GM19035 (cell line): ENCODE measurements around the gene ZNF423.

Source experiments
- ATAC-seq: cut with Tn5 transposase; IDR thresholded peaks from one replicate; pipeline ENCODE4 v1.9.1; 2021; ENCODE audit not compliant: unreplicated experiment

The ZNF423 gene

DNA sequence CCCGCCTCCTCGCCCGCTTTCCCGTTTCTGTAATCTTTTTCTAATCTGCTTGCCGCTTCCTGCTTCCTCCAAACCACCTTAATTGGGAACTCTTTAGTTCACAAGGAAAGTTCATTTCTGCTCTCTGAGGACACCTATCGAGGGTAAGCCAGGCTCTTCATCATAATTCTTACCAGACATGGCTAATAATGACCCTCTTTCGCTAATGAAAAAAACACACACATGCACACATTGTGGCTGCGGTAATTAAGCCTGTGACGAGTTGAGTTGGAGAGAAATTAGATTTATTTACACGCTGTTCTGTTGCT, 100.6 kb downstream of the ZNF423 start:
- no peak for ATAC-seq

DNA sequence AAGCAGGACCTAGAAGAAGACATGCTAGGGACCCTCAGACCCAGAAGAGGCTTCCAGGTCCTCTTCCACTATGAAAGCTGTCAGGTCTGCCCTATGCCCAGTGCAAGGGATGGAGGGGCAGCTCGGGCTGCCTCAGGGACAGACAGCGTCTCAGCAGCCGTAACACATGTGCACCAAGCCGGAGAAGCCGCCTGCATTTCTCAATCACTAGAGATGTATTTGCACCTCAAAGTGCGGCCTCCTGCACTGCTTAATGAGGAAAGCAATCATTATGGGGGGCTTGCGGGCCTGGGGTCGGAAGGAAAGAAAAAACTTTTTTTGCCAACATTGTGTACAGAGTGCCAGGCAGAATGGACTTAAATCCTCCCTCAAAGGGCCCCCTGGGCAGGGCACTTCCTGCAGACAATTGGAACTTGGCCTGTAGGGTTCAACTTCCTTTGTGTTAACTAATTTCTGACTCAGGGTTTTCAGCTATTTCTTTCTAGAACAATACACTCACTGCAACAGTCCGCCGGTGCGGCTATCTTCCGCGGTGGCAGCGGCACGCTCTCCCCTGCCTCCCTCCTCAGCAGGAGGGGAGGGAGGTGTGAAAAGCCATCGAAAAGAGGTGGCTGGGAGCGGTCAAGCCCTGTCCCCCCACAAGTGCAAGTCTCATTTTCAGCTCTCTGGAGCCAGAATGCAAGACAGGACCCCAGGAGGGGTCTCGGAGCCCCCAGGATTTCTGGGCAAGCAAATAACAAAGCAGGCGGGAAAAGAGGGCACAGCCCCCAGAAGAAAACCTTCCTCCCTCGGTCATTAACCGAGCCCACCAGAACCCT, 101.2 kb downstream of the ZNF423 start:
- no peak for ATAC-seq

DNA sequence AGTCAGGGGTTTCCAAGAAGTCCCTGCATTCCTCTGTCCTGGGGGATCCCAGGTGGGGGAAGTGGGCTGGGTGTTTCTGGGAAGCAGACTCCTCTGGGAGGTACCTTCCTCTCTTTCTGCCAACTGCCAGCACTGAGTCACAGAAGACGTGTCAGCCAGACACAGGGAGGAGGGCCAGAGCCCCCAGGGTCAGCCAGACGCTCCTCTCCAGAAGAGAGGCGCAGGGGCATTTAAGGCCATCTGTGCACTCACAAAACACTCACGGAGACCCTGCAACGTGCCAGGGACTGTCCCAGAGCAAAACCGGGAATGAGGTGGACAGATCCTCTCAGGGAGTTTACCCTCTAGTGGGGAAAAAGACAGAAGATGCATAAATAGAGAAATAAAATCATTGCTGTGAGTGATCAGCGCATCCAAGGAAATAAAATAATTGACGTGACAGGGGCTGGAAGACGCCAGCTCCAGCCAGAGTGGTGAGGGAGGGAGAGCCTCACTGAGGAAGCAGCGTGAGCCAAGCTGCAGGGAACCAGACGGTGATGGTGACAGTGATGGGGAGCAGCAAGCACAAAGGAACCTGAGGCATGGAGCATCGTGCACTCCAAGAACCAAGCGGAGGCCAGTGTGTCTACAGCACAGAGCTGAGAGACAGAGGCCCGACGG, 105.4 kb downstream of the ZNF423 start:
- no peak for ATAC-seq

DNA sequence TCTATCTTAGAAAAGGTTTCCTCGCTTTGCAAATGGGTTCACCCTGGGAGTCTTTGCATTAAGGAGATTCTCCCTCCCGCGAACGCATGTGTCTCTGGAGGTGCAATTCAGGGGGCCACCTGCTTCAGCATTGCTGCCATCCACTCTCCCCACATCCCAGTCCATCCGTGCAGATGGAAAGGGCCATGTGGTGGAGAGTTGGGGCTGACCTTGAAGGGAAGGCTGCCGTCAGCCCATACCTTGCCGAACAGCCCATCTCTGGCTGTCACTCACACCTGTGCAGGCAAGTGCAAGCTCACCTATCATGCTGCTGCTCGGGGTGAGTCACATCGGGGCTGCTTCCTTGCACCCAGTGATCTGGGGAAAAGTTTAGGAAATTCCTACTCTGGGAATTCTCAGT, 106.1 kb downstream of the ZNF423 start:
- ATAC-seq: no peak

DNA sequence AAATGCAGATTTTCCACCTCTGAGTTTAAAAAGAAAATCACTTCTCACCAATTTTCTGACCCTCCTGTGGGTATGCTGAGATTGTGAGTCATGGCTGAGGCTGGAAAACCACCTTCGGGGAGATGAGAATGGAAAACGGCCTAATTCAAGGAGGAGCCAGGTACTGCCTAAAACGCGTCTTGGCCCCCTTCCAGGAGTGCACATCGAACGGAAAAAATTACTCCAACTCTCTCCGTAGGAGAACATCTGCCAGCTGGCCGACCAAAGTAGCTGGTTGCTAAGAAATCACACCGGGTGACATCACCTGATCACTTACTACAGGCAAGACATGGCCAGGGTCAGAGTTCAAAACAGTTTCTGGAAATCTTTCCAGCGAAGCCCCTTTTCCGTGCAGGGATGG, 107.6 kb downstream of the ZNF423 start:
- no peak for ATAC-seq

DNA sequence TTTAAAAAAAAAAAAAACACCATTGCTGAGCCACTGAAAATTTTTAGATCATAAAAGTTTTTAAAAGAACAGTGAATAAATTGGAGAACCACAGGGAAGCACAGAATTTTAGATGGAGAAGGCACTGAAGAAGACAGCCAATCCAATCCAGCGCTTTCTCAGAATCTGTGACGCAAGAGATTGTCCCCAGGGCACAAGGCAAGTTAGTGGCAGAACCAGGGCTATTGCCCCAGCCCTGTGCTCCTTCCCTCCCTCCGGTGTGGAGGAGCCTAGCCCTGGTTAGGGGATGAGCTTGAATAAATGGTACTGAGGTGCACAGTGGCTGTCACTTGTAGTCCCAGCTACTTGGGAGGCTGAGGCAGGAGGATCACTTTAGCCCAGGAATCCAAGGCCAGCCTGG, 108.3 kb downstream of the ZNF423 start:
- ATAC-seq: no peak

DNA sequence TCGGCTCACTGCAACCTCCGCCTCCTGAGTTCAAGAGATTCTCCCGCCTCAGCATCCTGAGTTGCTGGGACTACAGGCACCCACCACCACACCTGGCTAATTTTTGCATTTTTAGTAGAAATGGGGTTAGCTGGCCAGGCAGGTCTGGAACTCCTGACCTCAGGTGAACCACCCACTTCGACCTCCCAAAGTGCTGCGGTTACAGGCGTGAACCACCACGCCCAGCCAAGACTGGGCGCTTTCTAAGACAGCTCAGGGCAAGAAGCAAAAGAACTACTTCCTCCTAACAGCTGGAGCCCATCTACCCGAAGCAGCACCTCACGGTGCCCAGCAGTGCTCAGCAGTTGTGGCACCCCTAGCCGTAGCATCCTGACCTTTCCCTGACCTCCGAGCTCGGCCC, 109.4 kb downstream of the ZNF423 start:
- ATAC-seq: no peak

DNA sequence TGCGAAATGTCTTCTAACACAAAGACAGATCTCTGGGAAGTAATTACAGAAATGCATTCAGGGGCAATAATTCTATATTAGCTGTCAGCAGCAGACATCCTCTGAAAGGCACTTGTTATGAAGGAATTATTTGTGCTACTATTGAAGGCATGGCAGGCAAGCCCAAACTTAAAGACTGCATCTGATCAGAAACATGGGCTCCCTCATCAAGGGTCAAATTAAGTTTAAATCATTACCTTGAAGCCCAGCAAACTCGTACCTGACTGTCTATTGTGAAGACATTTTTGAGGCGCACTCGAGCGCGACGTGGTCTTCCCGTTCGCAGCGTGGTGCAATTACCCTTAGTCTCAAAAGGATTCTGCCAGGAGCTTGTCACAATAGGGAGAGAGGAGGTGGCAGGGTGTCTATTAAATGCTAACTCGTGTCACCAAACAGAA, 110.6 kb downstream of the ZNF423 start:
- no peak for ATAC-seq

DNA sequence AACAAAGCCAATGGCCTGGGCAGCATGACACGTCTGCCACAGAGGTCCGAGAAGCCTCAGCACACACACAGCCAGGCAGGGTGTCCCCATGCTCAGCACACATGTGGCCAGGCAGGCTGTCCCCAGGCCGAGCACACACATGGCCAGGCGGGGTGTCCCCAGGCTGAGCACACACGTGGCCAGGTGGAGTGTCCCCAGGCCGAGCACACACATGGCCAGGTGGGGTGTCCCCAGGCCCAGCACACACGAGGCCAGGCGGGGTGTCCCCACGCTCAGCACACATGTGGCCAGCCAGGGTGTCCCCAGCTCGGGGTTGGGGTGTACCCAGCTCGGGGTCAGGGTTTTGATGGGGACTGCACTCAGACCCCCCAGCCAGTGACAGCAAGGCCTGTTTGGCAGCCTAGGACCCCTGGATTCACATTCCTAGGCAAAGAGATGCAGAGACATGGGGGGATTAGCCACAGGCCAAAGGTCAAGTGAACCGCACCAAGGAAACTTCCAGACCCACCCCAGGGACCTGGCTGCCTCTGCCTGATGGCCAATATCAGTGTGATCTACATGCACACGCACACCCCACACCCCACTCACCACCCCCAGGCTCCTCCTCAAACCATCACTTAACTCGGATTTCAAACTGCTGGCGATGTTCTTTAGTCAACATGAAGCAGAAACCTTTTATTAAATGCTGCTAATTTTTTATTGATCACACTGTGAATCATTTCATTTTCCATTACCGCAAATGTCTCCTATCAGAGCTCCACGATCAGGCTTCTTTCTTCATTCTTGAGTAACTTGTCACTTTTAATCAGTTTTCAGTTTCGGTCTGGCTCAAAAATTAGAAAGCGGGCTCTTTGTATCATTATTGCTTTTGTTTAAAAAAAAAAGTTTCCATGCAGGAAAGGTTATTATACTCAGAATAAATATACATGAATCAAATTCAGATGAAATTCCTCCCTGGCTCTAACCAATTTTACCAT, 111.4 kb downstream of the ZNF423 start:
- ATAC-seq: no peak

DNA sequence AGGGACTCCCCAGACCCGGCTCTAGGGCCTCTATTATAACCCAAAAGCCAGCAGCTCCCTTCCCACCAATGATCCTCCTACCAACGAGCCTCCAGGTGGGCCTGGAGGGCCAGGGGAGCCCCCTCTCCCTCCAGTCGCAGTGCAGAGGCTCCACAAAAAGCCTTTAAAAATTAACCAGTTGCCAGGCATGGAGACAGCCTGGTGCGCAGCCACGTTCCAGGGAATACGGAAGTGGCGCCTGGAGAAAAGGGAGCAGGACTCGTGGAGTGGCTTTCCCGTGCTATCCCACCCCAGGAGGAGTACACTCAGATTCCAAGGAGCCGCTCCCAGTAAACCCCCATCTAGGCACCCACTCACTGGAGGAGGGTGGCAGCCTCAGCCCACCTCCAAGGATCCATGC, 112.3 kb downstream of the ZNF423 start:
- no peak for ATAC-seq

DNA sequence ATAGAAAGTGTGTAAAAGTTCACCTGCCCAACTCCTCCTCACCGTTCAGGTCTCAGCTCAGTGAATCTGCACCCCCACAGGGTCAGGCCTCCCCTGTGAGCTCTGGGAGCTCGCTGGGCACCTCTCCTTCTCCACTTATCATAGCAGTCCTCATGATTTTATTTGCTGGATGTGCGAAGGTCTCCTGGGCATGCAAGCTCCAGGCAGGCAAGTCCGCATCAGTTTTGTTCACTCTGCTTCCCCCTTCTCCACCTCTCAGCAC, 112.8 kb downstream of the ZNF423 start:
- ATAC-seq: no peak

DNA sequence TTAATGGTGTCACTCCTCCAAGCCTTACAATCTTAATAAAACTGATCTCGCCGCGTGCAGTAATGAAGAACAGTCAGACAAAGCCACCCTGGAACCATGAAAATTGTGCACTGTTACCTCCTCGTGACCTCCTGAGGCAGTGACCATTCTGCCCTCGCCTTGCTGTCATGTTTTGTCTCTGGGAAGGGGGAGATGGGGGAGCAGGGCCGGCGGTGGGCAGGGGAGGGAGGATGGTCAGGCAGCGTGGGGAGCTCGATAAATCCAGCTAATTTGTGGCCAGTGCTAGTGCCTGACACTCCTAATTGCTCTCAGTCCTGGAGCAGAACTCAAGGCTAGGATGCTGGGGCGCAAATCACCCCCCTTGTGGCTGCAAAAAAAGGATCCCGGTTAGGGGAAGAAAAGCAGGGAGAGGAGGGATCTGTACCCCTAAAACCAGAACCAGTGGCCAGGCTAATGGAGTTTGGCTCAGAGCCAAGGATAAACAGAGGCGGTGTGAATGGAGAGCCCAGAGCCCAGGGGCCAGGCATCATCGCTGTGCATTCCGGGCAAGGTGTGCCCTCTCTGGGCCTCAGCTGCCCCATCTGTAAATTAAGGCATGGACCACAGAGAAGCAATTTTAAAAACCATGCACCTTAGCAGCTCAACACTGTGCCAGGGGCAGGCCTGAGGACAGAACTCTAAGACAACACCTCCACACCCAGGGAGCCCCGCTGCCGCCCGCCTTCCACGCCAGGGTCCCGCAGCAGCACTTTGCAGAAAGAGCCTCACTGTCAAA, 113.3 kb downstream of the ZNF423 start:
- no peak for ATAC-seq

DNA sequence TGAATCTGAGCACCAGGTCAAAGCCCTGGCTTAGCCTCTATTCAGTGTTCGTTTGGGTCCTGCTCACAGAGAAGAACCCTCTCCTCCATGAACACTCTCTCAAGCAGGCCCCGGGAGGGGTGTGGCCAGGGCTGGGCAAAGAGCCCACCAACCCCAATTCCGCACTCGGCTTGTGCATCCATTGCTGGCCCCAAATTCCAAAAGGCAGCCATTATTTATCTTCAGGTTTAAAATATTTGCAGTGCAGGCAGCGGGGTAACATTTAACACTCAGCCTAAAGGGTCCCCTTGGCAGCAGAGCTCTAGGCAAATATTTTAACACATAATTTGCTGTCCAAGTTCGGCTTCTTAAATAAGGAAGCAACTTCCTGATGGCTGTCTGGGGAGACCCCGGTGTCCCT, 115.7 kb downstream of the ZNF423 start:
- ATAC-seq: no peak

DNA sequence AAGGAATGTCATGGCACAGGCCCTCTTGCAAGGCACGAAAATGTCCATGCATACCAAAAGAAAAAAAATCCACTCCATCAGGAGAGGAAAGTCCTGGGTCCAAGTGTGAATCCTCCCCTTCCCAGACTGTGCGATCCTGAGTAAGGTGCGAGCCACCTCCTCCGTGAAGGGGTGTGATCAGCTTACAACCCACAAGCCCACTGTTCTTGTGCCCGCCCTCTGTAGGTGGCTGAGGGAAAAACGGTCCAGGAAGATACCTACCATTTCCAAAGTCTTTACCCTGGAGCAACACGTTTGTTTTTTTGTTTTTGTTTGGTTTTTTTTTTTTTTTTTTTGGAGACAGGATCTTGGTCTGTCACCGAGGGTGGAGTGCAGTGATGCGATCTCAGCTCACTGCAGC, 116.5 kb downstream of the ZNF423 start:
- no peak for ATAC-seq

DNA sequence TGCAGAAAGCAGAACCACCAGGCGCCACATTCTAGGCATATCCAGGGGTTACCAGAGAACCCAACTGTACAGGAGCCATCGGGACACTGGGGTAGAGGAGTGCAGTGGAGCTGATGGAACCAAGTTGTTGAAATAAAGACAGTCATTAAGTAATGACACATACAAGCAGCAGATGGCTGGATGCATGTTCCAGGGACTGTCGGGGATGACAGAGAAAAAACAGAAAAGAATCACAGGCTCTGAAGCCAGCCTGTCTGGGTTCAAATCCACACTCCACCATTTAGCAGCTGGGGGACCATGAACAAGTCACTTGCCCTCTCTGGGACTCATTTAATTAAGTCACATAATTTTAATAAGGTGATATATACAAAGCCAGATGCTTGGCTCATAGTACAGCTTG, 117.1 kb downstream of the ZNF423 start:
- ATAC-seq: no peak

DNA sequence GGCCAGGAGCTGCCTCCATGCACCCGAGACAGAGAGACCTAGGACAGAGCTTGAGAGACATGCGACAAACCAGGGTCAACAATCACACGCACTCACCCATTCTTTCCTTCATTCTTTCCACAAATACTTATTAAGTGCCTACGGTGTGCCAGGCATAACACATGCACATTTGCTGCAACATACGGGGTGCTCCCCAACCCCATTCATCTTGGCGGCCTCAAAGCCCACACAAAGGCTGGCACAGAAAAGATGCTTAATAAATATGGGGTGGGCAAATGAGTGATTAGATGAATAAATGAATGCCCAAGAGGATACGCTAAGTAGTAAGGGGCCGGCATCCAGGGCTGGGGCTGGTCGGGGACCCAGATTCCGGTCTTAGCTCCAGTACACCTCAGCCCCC, 117.9 kb downstream of the ZNF423 start:
- no peak for ATAC-seq

DNA sequence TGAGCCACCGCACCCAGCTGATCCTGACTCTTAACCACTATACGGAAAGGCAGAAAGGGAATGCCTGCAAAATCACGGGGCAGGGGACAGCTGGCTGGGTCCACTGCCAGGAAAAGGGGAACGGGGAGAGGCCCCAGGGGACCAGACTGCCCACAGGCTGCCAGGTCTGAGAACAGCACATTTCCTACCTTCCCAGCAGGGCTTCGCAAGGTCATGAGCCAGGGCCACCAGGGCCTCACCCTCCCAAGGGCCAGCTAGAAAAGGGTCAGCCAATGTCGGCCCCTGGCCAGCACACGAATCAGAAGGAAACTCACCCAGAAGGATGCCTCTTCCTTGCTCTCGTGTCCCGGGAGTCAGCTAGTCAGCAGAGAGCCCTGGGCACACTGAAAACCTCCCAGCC, 118.4 kb downstream of the ZNF423 start:
- no peak for ATAC-seq

DNA sequence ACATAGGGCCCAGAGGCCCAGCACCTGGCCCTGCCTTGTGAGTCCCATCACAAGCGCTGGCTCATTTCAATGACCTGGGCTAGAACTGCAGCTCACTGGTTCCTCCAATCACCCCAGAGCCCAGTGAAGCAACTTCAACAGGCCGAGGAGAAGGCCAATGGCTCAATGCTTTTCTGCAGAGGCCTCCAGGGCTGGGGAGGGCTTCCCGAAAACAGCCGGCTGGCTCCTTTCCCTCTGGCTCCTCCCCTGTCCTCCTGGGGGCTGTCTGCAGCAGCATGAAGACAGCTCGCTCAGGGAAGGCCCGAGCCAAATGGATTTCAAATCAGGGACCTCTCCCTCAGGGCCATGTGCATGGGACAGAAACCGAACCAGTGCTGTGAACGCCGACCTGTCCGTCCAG, 121.6 kb downstream of the ZNF423 start:
- no peak for ATAC-seq

DNA sequence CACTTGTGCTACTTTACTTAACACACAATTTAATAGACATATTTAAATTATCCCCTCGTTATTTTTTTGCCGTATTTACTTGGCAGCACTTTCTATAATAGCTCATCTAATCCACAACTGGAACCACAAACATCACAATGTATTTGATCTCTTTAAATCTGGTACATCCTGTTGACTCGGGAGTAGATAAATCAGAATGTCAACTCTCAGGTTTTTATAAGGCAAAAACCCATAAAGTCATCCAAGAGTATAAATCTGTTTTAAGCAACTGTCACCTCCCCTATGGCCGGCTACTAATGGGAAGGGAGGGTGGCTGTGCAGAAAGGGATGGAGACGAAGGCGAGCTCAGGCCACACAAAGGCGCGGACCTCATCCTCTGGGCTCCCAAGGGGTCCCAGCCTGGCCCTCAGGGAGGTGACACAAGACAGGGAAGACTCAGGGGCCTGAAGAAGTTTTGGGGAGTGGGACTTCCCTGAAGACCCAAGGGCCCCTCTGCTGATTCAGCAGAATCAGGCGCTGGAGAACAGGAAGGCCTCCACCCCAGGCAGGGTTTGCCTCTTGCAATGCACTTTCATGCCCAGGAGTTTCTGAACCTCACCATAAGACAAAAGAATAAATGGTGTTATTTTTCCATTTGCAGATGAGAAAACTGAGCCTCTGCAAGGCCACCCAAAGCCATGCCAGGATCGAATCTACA, 122.5 kb downstream of the ZNF423 start:
- no peak for ATAC-seq

DNA sequence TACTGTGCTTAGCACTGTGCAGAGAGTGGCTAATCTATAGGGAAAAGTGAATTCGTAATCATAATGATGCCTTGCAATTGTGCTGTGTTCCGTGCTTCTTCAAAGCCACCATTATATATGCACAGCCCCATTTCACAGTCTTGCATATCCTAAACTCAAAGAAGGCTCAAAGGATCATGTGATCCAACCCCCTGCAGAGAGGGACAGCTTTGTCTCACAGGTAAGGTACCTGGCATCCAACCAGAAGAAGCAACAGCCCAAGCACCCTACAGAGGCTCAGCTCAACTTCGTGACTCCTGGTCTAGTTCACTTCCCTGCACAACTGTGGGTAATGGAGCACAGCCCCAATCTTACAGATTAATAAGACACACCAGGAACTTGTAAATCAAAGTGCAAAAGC, 124.0 kb downstream of the ZNF423 start:
- ATAC-seq: no peak

DNA sequence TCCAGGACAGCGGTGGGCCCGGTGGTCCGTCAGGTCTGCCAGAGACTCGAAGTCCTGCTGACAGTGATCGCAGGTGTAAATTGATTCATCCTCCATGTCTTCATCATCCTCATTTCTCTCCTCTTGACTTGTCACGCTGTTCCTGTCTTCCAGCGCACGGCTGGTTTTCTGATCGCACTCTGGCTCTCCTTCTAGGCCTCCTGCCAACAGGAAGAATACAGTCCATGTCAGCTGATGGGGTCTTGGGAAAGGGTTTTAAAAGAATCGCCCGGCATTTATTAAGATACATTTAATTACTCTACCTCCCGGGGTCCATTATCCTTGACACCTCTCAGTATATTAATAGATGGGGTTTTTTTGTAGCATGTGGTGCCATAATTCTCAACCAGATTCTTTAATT, 125.1 kb downstream of the ZNF423 start:
- ATAC-seq: no peak
